GM21381 (cell line): ENCODE data around the gene UTY.
"Not testable (repeated sequence)": the region's sequence is repeated elsewhere in the genome, so short reads cannot be mapped to it uniquely, and the experiment has no call there.

Experiments
- ATAC-seq: cut with Tn5 transposase; IDR thresholded peaks from one replicate; pipeline ENCODE4 v1.9.1; 2021; ENCODE audit warnings: mild to moderate bottlenecking, moderate library complexity; ENCODE audit not compliant: unreplicated experiment

Gene UTY

DNA sequence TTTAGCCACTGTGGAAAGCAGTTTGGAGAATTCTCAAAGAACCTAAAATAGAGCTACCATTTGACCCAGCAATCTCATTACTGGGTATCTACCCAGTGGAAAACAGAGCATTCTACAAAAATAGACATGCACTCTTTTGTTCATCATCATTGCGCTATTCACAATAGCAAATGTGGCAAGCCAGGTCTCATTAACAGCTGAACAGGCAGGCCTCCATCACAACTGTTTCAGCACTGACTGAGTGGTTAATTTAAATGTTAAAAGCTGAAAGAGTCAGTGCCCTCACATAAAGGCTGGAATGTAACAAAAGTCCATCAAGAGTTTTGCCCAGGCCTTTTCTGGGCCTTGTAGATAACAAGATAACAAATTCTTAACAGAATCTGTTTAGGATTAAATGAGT lies 166.9 kb downstream of the UTY start:
- no peak for ATAC-seq

DNA sequence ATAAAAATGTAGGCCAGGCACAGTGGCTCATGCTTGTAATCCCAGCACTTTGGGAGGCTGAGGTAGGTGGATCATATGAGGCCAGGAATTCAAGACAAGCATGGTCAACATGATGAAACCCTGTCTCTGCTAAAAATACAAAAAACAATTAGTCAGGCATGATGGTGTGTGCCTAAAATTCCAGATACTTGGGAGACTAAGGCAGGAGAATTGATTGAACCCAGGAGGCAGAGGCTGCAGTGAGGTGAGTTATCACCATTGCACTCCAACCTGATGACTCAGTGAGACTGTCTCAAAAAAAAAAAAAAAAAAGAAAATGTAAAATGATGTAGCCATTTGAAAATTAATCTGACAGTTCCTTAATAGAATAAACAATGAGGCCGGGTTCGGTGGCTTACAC lies 171.9 kb downstream of the UTY start:
- ATAC-seq = no peak

DNA sequence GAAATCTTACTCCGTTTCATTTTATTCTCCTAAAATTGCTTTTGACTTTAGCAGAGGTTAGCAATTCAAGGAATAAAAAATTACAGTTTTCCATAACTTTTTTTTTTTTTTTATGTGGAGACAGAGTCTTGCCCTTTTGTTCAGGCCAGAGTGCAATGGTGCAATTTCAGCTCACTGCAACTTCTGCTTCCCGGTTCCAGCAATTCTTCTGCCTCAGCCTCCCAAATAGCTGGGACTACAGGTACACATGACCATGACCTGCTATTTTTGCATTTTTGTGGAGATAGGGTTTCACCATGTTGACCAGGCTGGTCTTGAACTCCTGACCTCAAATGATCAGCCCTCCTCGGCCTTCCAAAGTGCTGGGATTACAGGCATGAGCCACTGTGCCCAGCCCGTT lies 179.0 kb downstream of the UTY start:
- ATAC-seq = no peak

DNA sequence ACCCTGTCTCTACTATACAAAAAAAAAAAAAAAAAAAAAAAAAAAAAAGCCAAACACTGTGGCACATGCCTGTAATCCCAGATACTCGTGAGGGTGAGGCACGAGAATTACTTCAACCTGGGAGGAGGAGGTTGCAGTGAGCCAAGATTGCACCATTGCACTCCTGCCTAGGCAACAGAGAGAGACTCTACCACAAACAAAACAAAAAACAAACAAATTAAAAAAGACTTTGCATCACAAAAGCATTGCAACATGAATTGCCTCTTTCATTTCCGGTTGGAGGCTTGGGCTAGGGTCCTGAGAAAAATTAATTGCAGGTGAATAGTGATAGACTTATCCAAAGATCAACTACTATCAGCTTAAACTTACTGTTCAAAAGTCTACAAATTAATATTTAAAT lies 180.4 kb downstream of the UTY start:
- no peak for ATAC-seq

DNA sequence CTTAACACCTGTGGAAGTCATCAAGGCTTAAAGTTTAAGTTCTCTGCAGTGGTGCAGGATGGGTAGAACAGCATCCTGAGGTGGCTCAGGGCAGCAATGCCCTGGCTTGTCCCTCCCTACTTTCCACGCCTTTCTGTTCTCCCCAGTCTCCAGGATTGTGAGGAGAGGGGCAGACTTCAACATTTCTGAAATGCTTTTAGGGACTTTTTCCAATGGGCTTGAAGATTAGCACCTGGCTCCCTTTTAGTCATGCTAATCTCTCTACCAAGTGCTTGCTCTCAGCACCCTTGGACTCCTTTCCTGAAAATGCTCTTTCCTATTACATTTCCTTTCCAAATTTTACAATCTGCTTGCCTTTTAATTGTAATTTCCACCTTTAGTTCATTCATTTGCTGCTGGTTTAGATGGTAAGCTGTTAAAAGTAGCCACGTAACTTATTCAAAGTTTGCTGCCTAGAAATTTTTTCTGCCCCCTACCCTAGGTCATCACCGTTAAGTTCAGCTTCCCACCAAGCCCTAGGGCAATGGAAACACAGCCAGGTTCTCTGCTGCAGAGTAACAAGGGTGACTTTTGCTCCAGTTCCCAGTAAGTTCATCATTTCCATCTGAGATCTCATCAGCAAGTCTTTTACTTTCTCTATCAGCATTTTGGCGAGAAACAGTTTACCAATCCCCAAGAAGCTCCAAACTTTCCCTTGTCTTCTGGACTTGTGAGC lies 183.5 kb downstream of the UTY start:
- no peak for ATAC-seq

DNA sequence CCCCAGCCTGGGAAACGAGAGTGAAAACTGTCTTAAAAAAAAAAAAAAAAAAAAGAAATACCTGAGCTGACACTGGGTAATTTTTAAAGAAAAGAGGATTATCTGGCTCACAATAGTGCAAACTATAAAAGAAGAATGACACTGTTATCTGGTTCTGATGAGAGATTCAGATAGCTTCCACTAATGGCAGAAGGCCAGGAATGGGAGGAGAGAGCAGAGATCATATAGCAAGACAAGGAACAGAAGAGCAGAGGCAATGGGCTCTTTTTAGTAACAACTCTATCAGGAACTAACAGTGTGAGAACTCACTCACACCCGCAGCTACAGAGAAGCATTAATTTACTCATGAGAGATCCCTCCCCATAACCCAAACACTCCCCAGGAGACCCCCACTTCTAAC lies 184.8 kb downstream of the UTY start:
- no peak for ATAC-seq

DNA sequence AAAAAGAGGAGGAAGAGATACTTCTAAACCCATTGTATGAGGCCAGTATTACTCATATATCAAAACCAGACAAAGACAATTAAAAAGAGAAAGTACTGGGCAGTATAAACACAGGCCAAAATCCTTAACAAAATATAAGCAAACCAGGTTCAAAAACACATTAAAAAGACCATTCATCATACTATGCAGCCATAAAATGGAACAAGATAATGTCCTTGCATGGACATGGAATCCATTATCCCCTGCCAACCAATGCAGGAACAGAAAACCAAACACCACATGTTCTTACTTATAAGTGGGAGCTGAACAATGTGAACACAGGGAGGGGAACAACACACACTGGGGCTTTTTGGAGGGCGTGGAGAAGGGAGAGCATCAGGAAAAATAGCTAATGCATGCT lies 188.6 kb downstream of the UTY start:
- ATAC-seq = no peak

DNA sequence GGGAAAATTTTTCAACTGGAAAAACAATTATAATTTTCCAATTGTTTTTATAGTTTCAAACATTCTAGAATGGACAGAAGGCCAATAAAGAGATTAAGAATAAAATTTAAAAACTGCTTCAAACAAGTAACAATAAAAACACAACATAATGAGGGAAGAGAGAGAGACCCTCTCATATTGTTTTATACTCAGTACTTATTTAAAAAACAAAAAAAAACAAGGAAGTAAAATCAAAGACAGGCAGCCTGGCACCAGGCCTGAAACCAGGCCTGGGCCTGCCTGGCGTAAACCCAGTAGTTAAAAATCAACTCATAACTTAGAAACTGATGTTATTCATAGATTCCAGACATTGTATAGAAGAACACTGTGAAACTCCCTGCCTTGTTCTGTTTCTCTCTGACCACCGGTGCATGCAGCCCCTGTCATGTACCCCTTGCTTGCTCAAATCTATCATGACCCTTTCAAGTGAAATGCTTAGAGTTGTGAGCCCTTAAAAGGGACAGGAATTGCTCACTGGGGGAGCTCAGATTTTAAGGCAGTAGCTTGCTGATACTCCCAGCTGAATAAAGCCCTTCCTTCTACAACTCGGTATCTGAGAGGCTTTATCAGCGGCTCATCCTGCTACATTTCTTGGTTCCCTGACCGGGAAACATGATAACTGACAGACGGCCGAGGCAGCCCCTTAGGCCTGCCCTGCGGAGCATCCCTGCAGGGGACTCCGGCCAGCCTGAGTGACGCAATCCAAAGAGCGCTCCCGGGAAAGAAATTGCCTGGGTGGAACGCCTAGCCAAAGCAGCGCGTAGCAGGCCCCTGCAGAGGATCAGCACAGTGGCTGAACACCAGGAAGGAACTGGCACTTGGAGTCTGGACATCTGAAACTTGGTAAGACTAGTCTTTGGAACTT lies 197.4 kb downstream of the UTY start:
- ATAC-seq = not testable (repeated sequence)

DNA sequence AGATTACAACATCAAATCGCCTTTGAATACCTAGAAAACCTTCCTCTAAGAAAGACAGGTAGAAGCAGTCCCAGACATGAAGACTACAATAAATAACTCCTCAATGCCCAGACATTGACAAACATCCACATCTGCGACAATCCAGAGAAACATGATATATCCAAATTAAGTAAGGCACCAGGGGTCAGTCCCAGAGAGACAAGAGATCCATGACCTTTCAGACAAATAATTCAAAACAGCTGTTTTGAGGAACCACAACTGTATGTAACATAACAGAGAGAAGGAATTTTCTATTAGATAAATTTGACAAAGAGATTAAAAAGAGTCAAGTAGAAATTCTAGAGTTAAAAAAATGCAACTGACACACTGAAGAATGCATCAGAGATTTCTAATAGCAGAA lies 200.3 kb downstream of the UTY start:
- ATAC-seq = no peak

DNA sequence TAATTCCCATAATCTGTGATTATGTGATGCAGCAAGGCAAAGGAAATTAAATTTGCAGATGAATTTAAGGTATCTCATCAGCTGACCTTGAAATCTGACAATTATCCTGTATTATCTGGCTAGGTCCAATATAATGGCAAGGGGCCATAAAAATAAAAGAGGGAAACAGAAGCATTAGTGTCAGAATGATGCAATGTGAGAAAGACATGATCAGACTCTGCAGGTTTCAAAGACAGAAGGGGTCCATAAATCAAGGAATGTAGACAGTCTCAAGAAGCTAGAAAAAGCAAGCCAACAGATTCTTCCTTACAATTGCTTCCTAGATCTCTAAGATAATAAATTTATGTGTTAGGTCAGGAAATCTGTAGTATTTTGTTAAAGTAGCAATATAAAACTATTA lies 208.1 kb downstream of the UTY start:
- no peak for ATAC-seq

DNA sequence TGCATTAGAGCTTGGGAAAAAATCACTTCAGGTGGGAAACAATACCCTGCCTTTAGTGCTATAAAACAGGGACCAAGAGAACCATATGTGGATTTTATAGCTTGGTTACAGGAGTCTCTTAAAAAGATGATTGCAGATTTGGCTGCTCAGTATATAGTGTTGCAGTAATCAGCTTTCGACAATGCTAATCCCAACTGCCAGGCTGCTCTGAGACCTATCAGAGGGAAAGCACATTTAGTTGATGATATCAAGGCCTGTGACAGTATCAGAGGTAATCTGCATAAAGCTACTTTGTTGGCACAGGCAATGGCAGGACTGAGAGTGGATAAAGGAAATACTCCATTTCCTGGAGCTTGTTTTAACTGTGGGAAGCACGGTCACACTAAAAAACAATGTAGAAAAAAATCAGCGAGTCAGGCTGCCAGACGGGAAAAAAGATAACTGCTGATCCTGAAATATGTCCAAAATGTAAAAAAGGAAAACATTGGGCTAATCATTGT lies 225.8 kb downstream of the UTY start:
- not testable (repeated sequence) for ATAC-seq

DNA sequence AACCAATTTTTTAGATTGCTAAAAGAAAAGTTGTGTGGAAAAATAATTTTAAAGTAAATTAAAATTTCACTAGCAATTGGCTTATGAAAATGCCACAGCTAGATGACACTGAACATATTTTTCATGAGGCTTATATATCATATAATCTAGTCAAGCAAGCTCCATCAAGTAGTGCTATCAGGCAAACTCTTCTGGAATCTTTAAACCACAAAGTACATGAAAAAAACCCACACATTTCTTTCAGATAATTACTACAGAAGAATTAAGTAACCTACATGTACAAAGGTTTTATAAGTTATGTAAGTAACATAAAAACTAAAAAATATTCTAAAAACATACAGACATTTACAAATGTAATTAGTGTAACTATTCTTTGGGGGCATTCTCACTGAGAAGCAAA lies 229.4 kb downstream of the UTY start:
- ATAC-seq = no peak

DNA sequence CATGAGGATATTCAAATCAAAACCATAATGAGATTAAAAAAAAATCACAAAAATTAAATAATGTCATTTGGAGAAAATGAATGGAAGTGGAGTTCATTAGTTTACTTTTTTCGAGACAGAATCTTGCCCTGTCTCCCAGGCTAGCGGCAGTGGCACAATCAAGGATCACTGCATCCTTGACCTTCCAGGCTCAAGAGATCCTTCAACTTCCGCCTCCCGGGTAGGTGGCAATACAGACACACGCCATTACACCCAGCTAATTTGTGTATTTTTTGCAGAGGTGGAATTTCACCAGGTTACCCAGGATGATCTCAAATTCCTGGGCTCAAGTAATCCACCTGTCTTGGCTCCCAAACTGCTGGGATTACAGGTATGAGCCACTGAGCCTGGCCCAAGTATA lies 236.1 kb downstream of the UTY start:
- ATAC-seq = no peak

DNA sequence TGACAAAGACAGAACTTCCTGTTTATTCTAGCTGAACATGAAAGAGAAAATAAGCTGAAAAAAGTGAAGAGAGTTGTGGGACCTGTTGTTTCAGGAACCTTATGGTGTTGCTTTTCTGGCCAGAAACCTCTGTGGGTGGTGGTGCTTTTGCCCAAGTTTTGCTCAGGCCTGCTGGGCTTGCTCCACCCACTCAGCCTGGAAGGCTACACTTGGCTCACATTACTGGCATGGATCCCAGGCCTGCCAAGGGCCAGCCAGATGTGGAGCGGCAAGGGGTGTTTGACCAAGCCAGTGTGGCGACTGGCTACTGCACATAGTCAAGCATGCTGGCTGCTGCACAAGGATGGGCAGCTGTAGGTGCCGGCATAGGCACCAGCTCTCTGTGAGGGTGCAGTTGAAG lies 245.9 kb downstream of the UTY start:
- no peak for ATAC-seq

DNA sequence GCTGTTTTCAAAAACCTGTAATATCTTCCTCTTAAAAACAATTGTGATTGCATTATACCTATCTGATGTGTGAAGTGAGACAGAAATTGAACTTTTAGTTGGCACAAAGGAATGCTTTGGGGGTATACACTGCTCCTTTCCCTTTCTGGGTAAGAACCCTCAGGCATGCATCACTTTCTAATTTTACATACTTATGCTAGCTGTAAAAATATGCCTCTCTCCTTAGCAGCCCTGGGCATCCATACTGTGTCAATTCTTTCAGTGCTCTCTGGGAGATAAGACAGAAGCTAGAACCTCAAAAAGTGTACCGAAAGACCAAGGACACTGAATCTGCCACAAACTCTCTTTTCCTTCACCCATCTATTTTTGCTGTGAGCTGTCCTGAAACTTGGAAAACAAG lies 246.7 kb downstream of the UTY start:
- ATAC-seq = no peak

DNA sequence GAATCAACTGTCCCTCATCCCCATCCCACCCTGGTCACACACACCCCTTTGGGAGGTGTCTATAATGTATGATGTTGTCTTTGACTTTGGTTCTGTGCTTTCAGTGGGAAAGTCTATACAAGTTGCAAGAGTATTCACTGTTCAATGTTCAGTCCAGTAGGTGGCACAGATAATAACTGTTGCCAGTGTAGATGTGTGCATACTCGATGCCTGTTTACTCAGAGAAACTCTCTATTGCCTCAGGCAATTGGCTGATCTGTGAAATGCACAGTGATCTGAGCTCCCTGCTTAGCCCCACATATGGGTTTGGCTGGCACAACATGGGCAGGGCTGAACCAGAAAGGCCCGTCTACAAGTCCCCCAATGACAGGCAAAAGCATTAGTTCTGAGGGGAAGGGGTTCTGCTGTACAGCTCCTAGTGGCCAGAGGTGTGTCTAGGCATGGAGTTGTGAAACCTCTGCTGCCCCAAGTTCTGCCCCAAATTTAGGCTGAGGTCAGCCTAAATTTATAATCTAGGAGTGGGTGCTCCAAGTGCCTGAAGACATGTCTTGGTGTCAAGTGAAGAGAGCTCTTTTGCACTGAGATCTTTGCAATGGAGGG lies 252.4 kb downstream of the UTY start:
- ATAC-seq = no peak

DNA sequence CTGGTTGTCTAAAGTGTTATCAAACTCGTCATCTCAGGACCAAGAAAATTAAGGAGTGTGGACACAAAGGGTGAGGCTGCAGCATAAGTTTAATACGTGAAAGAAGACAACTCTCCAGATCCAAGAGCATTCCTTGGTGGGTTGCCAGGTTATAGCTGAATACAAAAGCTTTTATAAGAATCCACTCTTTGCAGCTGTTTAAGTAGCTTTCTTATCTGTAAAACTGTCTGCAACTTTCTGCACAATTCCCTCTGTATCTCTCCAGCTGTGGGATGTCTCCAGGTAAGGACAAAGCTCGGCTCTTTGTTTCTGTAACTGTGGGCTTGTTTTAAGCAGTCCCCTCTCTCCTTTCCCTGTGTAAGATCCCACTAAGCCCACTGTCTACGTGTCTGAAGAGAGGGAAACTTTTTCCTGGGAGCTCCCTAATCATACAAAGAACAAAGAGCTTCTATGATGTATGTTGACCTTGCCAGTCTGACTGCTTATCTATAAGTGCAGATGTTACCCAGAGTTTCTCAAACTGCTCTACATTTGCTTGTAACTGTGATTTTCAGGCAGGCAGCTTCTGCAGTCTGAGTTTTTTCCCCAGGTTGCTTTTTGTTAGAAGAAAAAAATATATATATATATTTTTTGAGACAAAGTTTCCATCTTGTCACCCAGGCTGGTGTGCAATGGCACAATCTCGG lies 268.7 kb downstream of the UTY start:
- ATAC-seq = no peak

DNA sequence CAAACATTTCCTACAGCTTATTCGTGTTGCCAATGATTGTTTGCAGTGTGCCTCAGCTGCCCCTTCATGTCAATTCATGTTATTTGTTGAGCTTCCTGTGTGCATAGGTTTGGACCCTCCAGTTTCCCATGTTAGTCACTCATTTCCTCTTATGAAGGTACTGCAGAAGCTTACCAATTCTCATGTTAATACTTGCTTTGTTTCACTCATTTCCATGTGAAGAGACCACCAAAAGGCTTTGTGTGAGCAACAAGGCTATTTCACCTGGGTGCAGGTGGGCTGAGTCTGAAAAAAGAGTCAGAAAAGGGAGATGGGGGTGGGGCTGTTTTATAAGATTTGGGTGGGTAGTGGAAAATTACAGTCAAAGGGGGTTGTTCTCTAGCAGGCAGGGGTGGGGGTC lies 274.6 kb downstream of the UTY start:
- ATAC-seq = no peak
